H1 (cell line): ENCODE results near the gene AGAP1. TPM values are rescaled to one million over a fixed set of nuclear protein-coding genes. Genes with fewer than 3 reads are reported as not detected.

Experiments
- CTCF ChIA-PET: fragments of 300-600 bp; sonication (Branson Sonifier 250); formaldehyde crosslinking; loops from one replicate; lab custom pipeline; 2021; ENCODE audit not compliant: partially characterized antibody; lab: Charles Lee
- POLR2A ChIA-PET: fragments of 300-600 bp; sonication (Branson Sonifier 250); formaldehyde crosslinking; loops from one replicate; lab custom pipeline; 2021; ENCODE audit warnings: inconsistent platforms; ENCODE audit not compliant: partially characterized antibody; lab: Charles Lee
- DNase-seq, 2 experiments: peaks; one replicate each; pipeline versions ENCODE4 v3.0.0 to v3.0.0-alpha.2; 2010 to 2022; ENCODE audit warnings: low spot score in 2 of 2, low read depth in 1 of 2, mixed read lengths in 1 of 2
- FAIRE-seq: peaks from 2 replicates; lab custom pipeline; 2011; peaks lifted over from hg19 to GRCh38; lab: Jason Lieb, UNC
- H2AFZ ChIP-seq: 2 replicates; pipeline ENCODE4 v1.8.1; 2012; ENCODE audit warnings: low read length, inconsistent platforms
- H2AK5ac ChIP-seq: 2 replicates; pipeline ENCODE4 v1.6.1; 2013; ENCODE audit warnings: low read depth, low read length
- H2BK120ac ChIP-seq: replicated peaks from 2 replicates; pipeline ENCODE3; 2013; ENCODE audit warnings: low read depth, low read length, inconsistent platforms
- H2BK12ac ChIP-seq: 2 replicates; pipeline ENCODE4 v1.6.1; 2013; ENCODE audit warnings: low read depth, low read length
- H2BK15ac ChIP-seq: 2 replicates; pipeline ENCODE4 v1.6.1; 2013; ENCODE audit warnings: low read length
- H2BK20ac ChIP-seq: 2 replicates; pipeline ENCODE4 v1.6.1; 2013; ENCODE audit warnings: low read length
- H2BK5ac ChIP-seq: 2 replicates; pipeline ENCODE4 v1.6.1; 2013; ENCODE audit warnings: low read depth, low read length
- H3K14ac ChIP-seq: 2 replicates; pipeline ENCODE4 v1.6.1; 2013; ENCODE audit warnings: inconsistent platforms; ENCODE audit not compliant: insufficient read length
- H3K18ac ChIP-seq: 2 replicates; pipeline ENCODE4 v1.6.1; 2013; ENCODE audit warnings: low read length; ENCODE audit errors: extremely low read depth
- H3K23ac ChIP-seq: 2 replicates; pipeline ENCODE4 v1.6.1; 2013; ENCODE audit warnings: inconsistent platforms; ENCODE audit not compliant: insufficient read length
- H3K23me2 ChIP-seq: 2 replicates; pipeline ENCODE4 v1.6.1; 2013; ENCODE audit warnings: low read depth, low read length
- H3K27ac ChIP-seq: 2 replicates; pipeline ENCODE4 v1.6.1; 2011; ENCODE audit warnings: low read depth, low read length, inconsistent platforms
- H3K27me3 ChIP-seq, 4 experiments: replicated peaks in 1 of 4; 1 replicate in 1 of 4; 2 replicates in 3 of 4; pipeline versions ENCODE4 v1.6.1 to v1.8.1; 2011 to 2013; ENCODE audit warnings: low read length in 3 of 4, mild to moderate bottlenecking in 3 of 4, inconsistent platforms in 2 of 4, mixed read lengths in 2 of 4, moderate library complexity in 1 of 4; ENCODE audit not compliant: control insufficient read depth in 3 of 4, insufficient read depth in 3 of 4; ENCODE audit errors: extremely low read depth in 1 of 4
- H3K36me3 ChIP-seq, 4 experiments: 2 replicates each; pipeline versions ENCODE4 v1.6.1 to v1.8.1; 2011 to 2013; ENCODE audit warnings: mild to moderate bottlenecking in 4 of 4, low read length in 3 of 4, moderate library complexity in 2 of 4, control low read depth in 1 of 4, inconsistent platforms in 1 of 4; ENCODE audit not compliant: insufficient read depth in 4 of 4, control insufficient read depth in 2 of 4
- H3K4ac ChIP-seq: replicated peaks from 2 replicates; pipeline ENCODE3; 2013; ENCODE audit warnings: low read length, low read depth, mixed read lengths, inconsistent platforms; ENCODE audit not compliant: insufficient read length
- H3K4me1 ChIP-seq, 4 experiments: replicated peaks in 1 of 4; 1 replicate in 1 of 4; 2 replicates in 3 of 4; pipeline versions ENCODE4 v1.6.1 to v1.8.1; 2011 to 2013; ENCODE audit warnings: low read length in 3 of 4, inconsistent platforms in 2 of 4, mixed read lengths in 1 of 4; ENCODE audit not compliant: insufficient read depth in 4 of 4, control insufficient read depth in 3 of 4
- H3K4me2 ChIP-seq, 2 experiments: 2 replicates each; pipeline versions ENCODE4 v1.6.1 to v1.8.1; 2011 to 2013; ENCODE audit warnings: low read depth in 2 of 2, low read length in 2 of 2, control low read depth in 1 of 2, inconsistent platforms in 1 of 2, mild to moderate bottlenecking in 1 of 2; ENCODE audit not compliant: insufficient read depth in 1 of 2
- H3K4me3 ChIP-seq, 4 experiments: fragments of 200-600, 300-600 bp in 1 of 4; sonication (generic), shearing (Covaris generic), sonication (Bioruptor Twin) in 1 of 4; 2 replicates each; pipeline versions ENCODE4 v1.5.1 to v1.8.1; 2011 to 2016; ENCODE audit warnings: low read length in 4 of 4, low read depth in 3 of 4, control low read depth in 2 of 4, inconsistent platforms in 2 of 4, mild to moderate bottlenecking in 2 of 4, mixed read lengths in 1 of 4, moderate library complexity in 1 of 4; ENCODE audit not compliant: insufficient read depth in 2 of 4; ENCODE audit errors: extremely low read depth in 1 of 4
- H3K56ac ChIP-seq: replicated peaks from 2 replicates; pipeline ENCODE3; 2013; ENCODE audit warnings: low read depth, mild to moderate bottlenecking, mixed read lengths, low read length, inconsistent platforms; ENCODE audit not compliant: insufficient read length
- H3K79me1 ChIP-seq: 2 replicates; pipeline ENCODE4 v1.6.1; 2013; ENCODE audit warnings: low read depth, low read length, control low read depth
- H3K79me2 ChIP-seq, 2 experiments: 2 replicates each; pipeline versions ENCODE4 v1.6.1 to v1.8.1; 2012 to 2013; ENCODE audit warnings: low read length in 2 of 2, mild to moderate bottlenecking in 2 of 2, inconsistent platforms in 1 of 2; ENCODE audit not compliant: insufficient read depth in 2 of 2, control insufficient read depth in 1 of 2
- H3K9ac ChIP-seq, 4 experiments: replicated peaks in 1 of 4; 1 replicate in 1 of 4; 2 replicates in 3 of 4; pipeline versions ENCODE4 v1.6.1 to v1.8.1; 2011 to 2013; ENCODE audit warnings: low read depth in 3 of 4, low read length in 3 of 4, control low read depth in 2 of 4, mild to moderate bottlenecking in 2 of 4, moderate library complexity in 2 of 4, inconsistent platforms in 1 of 4; ENCODE audit errors: extremely low read depth in 1 of 4
- H3K9me3 ChIP-seq, 2 experiments: 2 replicates each; pipeline versions ENCODE4 v1.6.1 to v1.8.1; 2012 to 2013; ENCODE audit warnings: mild to moderate bottlenecking in 2 of 2, moderate library complexity in 2 of 2, control low read depth in 1 of 2, inconsistent platforms in 1 of 2, low read depth in 1 of 2, low read length in 1 of 2, mixed read lengths in 1 of 2; ENCODE audit not compliant: insufficient read depth in 2 of 2
- H4K20me1 ChIP-seq, 2 experiments: replicated peaks in 1 of 2; 2 replicates each; pipeline versions ENCODE3 to v1.8.1; 2011 to 2013; ENCODE audit warnings: inconsistent platforms in 2 of 2, low read length in 2 of 2, mild to moderate bottlenecking in 1 of 2; ENCODE audit not compliant: insufficient read depth in 2 of 2, control insufficient read depth in 1 of 2
- H4K5ac ChIP-seq: 2 replicates; pipeline ENCODE4 v1.6.1; 2013; ENCODE audit warnings: low read length, low read depth, mixed read lengths, inconsistent platforms; ENCODE audit not compliant: insufficient read length
- H4K8ac ChIP-seq: 2 replicates; pipeline ENCODE4 v1.8.0; 2013; ENCODE audit warnings: mild to moderate bottlenecking, moderate library complexity, low read length, inconsistent platforms; ENCODE audit not compliant: insufficient read depth; ENCODE audit errors: extremely low read depth
- H4K91ac ChIP-seq: replicated peaks from 2 replicates; pipeline ENCODE3; 2013; ENCODE audit warnings: low read length, mixed read lengths, inconsistent platforms; ENCODE audit not compliant: insufficient read length
- ATF2 ChIP-seq: IDR thresholded peaks from 2 replicates; pipeline ENCODE4 v1.6.1; 2012; ENCODE audit warnings: low read length, inconsistent platforms
- BACH1 ChIP-seq: IDR thresholded peaks from 2 replicates; pipeline ENCODE4 v1.6.1; 2012; ENCODE audit warnings: low read length, improper control_type of control experiment
- HDAC6 ChIP-seq: IDR thresholded peaks from one replicate; pipeline ENCODE4 v1.7.1; 2012; ENCODE audit warnings: low read depth, mild to moderate bottlenecking, inconsistent platforms, low read length, moderate library complexity
- KDM1A ChIP-seq: fragments of 200-600, 300-600 bp; sonication (generic); IDR thresholded peaks from 2 replicates; pipeline ENCODE4 v1.7.1; 2016; ENCODE audit warnings: mild to moderate bottlenecking, low read length, borderline replicate concordance
- NRF1 ChIP-seq: IDR thresholded peaks from 2 replicates; pipeline ENCODE4 v1.6.1; 2011; ENCODE audit warnings: mild to moderate bottlenecking, low read depth, low read length, improper control_type of control experiment
- RNF2 ChIP-seq: fragments of 200-900, 300-1000 bp; sonication (generic); IDR thresholded peaks from 2 replicates; pipeline ENCODE4 v1.7.1; 2016; ENCODE audit warnings: borderline replicate concordance, low read depth, mild to moderate bottlenecking, antibody characterized with exemption, low read length; ENCODE audit not compliant: poor library complexity, severe bottlenecking; ENCODE audit errors: missing control alignments
- SIRT6 ChIP-seq: IDR thresholded peaks from one replicate; pipeline ENCODE4 v1.7.1; 2012; ENCODE audit warnings: low read length, inconsistent platforms
- WGBS, 2 experiments: shearing (Covaris generic) in 1 of 2; methylation state at CpG; one replicate each; pipeline versions ENCODE4 v1.1.6 to v1.1.7; 2013 to 2015; ENCODE audit warnings: low lambda C conversion rate in 2 of 2, mixed read lengths in 2 of 2, inconsistent platforms in 1 of 2, low coverage in 1 of 2, missing lambda C conversion rate in 1 of 2; ENCODE audit not compliant: insufficient replicate concordance in 2 of 2, insufficient coverage in 1 of 2, insufficient read length in 1 of 2; ENCODE audit errors: extremely low coverage in 1 of 2, missing lambda C conversion rate in 1 of 2; 5-methylcytosine and 5-hydroxymethylcytosine counted together
- polyA plus RNA-seq, 7 experiments: library from polyadenylated mRNA; depleted of rRNA in 3 of 7; stranded (reverse) in 5 of 7; unstranded in 2 of 7; fragments of >200 nt in 5 of 7; fragments of 200-250 nt in 2 of 7; gene quantifications; 1 replicate in 5 of 7; 2 replicates in 1 of 7; 4 replicates in 1 of 7; pipeline versions ENCODE4 v1.2.1 to v1.2.3, GENCODE V29; 2011 to 2013; ENCODE audit warnings: missing spikeins in 2 of 7, mixed read lengths in 2 of 7
- total RNA-seq: library from RNA; stranded (reverse); fragmentation: NEBNext Ultra II Directional; extraction: Animal tissue kit (Norgen Biotek cat#: 25700); gene quantifications from 2 replicates; pipeline ENCODE4 v1.2.1, GENCODE V29; 2021

AGAP1 gene
- total and polyA plus RNA-seq, 2 of the 8 experiments (the other 6 are each of a cell fraction or from before 2014, with no cell fraction given): 18.1 to 39.4 TPM

DNA sequence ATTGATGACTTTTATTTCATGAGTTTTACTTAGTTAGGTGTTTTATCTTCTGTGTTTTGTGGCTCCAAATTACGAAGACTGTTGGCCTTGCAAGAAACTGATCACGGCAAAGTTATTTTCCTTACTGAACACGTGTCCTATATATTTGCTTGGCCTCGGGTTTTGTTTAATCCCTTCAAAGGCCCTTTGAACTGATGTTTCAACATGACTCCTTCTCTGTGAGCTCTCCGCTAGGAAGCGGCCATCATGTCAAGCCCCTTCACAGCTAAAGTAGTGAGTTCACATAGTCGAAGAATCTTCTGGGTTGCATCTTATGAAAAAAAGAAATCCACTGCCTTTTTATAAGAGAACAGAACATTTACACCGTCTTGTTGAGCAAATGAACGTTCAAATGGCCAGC is 515.0 kb downstream of the AGAP1 start:
- Histone ChIP-seq H3K27ac (no peak overlapping the region), H3K36me3 (no peaks in the 10 kb centered on the region), H4K91ac (no peak overlapping the region), H3K79me2 (no peaks in the 10 kb centered on the region), H3K4me2 (no peak overlapping the region), H3K4me3 (no peak overlapping the region), H3K18ac (no peak overlapping the region), H4K20me1 (no peaks in the 10 kb centered on the region), H3K9ac (no peak overlapping the region), H2AK5ac (no peak overlapping the region), H3K14ac (no peak overlapping the region), H3K27me3 (0 out of 7 replicates have a peak, but pooled peaks cover 0 to 1% (median 0%) of the 10 kb centered on the region in 4 experiments), H3K23me2 (no peaks in the 10 kb centered on the region), H2AFZ (no peak overlapping the region), H3K9me3 (no peaks in the 10 kb centered on the region), H2BK15ac (no peak overlapping the region), H2BK12ac (no peak overlapping the region), H3K79me1 (no peaks in the 10 kb centered on the region), H3K23ac (no peak overlapping the region), H3K4me1 (peaks cover 5 to 16% (median 13%) of the 10 kb centered on the region in 4 experiments), H2BK5ac (no peak overlapping the region), H3K4ac (no peak overlapping the region), H2BK120ac (no peak overlapping the region), H4K5ac (no peak overlapping the region), H4K8ac (no peak overlapping the region), H3K56ac (no peak overlapping the region), H2BK20ac (no peak overlapping the region)
- no peak for FAIRE-seq
- no peak for TF ChIP-seq SIRT6
- no peak for TF ChIP-seq KDM1A
- TF ChIP-seq HDAC6: no peak
- no peak for TF ChIP-seq BACH1
- TF ChIP-seq ATF2: no peak
- TF ChIP-seq RNF2: no peak
- TF ChIP-seq NRF1: no peak
- ChIA-PET POLR2A (no interaction called here), CTCF (no interaction called here)
- 89% methylated on average over 9 of the region's 9 CpGs; no CpG with 5 or more reads in 1 of the 2 experiments for WGBS, 2 experiments
- DNase-seq: no peak
